Measurements from ENCODE around the gene RUNX2.

DNA sequence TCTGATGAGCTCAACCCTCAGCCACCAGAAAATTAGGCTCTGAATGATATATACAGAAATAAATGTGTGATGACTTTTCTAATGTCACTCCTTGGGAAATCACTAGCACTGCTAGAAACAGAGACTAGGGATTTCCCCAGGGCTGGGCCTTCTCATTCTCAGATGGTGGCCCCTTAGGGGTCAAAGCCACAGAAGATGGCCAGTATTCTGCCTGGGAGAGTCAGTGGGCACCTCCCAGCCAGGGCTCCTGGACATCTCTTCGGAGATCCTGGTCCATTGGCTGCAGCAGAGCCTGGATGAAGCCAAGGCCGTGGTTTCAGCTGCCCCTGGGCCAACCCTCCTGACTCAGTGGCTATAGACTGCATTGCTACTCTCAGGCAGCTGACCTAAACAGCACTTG, 326.5 kb downstream of the RUNX2 start:
- TF ChIP-seq, protein P1, sequence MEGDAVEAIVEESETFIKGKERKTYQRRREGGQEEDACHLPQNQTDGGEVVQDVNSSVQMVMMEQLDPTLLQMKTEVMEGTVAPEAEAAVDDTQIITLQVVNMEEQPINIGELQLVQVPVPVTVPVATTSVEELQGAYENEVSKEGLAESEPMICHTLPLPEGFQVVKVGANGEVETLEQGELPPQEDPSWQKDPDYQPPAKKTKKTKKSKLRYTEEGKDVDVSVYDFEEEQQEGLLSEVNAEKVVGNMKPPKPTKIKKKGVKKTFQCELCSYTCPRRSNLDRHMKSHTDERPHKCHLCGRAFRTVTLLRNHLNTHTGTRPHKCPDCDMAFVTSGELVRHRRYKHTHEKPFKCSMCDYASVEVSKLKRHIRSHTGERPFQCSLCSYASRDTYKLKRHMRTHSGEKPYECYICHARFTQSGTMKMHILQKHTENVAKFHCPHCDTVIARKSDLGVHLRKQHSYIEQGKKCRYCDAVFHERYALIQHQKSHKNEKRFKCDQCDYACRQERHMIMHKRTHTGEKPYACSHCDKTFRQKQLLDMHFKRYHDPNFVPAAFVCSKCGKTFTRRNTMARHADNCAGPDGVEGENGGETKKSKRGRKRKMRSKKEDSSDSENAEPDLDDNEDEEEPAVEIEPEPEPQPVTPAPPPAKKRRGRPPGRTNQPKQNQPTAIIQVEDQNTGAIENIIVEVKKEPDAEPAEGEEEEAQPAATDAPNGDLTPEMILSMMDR (conservative IDR thresholded peaks at IDR 0.05; ENCODE audit: low read depth in 2 of 2) = no peak
- TF ChIP-seq POLR2AphosphoS5 (IDR thresholded peaks at IDR 0.05; ENCODE audit: low read depth) (no peak), CREB1 (CRISPR knock-in tag; IDR thresholded peaks at IDR 0.05; ENCODE audit: low read depth) (no peak), JUNB (IDR thresholded peaks at IDR 0.05; ENCODE audit: unreplicated experiment) (no peak), EZH2 (IDR thresholded peaks at IDR 0.05; ENCODE audit: low read depth, unreplicated experiment) (no peak)
- TF ChIP-seq, protein P2, sequence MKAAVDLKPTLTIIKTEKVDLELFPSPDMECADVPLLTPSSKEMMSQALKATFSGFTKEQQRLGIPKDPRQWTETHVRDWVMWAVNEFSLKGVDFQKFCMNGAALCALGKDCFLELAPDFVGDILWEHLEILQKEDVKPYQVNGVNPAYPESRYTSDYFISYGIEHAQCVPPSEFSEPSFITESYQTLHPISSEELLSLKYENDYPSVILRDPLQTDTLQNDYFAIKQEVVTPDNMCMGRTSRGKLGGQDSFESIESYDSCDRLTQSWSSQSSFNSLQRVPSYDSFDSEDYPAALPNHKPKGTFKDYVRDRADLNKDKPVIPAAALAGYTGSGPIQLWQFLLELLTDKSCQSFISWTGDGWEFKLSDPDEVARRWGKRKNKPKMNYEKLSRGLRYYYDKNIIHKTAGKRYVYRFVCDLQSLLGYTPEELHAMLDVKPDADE (IDR thresholded peaks at IDR 0.05) = no peak
- TF ChIP-seq, protein P3, sequence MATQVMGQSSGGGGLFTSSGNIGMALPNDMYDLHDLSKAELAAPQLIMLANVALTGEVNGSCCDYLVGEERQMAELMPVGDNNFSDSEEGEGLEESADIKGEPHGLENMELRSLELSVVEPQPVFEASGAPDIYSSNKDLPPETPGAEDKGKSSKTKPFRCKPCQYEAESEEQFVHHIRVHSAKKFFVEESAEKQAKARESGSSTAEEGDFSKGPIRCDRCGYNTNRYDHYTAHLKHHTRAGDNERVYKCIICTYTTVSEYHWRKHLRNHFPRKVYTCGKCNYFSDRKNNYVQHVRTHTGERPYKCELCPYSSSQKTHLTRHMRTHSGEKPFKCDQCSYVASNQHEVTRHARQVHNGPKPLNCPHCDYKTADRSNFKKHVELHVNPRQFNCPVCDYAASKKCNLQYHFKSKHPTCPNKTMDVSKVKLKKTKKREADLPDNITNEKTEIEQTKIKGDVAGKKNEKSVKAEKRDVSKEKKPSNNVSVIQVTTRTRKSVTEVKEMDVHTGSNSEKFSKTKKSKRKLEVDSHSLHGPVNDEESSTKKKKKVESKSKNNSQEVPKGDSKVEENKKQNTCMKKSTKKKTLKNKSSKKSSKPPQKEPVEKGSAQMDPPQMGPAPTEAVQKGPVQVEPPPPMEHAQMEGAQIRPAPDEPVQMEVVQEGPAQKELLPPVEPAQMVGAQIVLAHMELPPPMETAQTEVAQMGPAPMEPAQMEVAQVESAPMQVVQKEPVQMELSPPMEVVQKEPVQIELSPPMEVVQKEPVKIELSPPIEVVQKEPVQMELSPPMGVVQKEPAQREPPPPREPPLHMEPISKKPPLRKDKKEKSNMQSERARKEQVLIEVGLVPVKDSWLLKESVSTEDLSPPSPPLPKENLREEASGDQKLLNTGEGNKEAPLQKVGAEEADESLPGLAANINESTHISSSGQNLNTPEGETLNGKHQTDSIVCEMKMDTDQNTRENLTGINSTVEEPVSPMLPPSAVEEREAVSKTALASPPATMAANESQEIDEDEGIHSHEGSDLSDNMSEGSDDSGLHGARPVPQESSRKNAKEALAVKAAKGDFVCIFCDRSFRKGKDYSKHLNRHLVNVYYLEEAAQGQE (IDR thresholded peaks at IDR 0.05; ENCODE audit: unreplicated experiment) = no peak
